Measurements from ENCODE around the gene RAB43.

- TF ChIP-seq CTCF (conservative IDR thresholded peaks at IDR 0.05; ENCODE audit: low read length) = no peak
- TF ChIP-seq EZH2phosphoT487 (IDR thresholded peaks at IDR 0.05; ENCODE audit: borderline replicate concordance) = no peak
Measured at GRCh38 chr3:129040039-129040336, 81.6 kb downstream of the RAB43 start.

All from Loucy (cell line).